ENCODE results near the gene DCC.

GRCh38 chr18:52504589-52504988 lies 164.6 kb downstream of the DCC start:
- TF ChIP-seq CTCF (conservative IDR thresholded peaks at IDR 0.05; ENCODE audit: low read depth in 2 of 2) (no peak), JUNB (IDR thresholded peaks at IDR 0.05; ENCODE audit: unreplicated experiment) (no peak), CREB1 (CRISPR knock-in tag; IDR thresholded peaks at IDR 0.05; ENCODE audit: low read depth) (no peak), EZH2 (IDR thresholded peaks at IDR 0.05; ENCODE audit: low read depth, unreplicated experiment) (no peak), ETS1 (IDR thresholded peaks at IDR 0.05) (no peak), EZH2phosphoT487 (IDR thresholded peaks at IDR 0.05; ENCODE audit: unreplicated experiment) (no peak)

Data from GM23338 (cell line).